ENCODE data around the gene ERCC4. TPM values are rescaled to one million over a fixed set of nuclear protein-coding genes. Genes with fewer than 3 reads are reported as not detected.

ERCC4 gene
- total RNA-seq, 1 donor from 2014 or later, result 11.9 TPM

DNA sequence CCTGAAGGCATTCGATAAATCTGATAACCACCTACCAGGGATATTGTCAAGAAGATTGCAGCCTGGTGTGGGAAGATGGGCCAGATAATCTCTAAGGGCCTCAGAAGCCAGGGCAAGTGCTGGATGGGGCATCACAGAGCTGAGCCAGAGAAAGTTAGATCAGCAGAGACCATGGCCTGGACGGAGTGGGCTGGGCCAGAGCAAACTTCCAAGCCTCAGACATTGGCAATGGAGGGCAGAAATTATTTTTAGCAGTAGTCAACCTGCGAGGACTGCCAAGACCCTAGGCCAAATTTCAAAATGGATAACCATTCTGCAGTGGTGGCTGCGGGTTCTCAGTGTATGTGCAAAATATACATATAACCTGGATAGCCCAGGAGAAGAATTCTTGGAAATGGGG is 18.5 kb downstream of the ERCC4 start:
- Mint-ChIP-seq H3K27ac (no peak overlapping the region), H3K36me3 (ENCODE audit: low read depth) (peaks cover 55% of the 10 kb centered on the region), H3K4me3 (ENCODE audit: low read depth) (no peak overlapping the region), H3K9me3 (peaks cover 4% of the 10 kb centered on the region), H3K27me3 (ENCODE audit: low read depth) (no peaks in the 10 kb centered on the region), H3K4me1 (ENCODE audit: low read depth) (peaks cover 14% of the 10 kb centered on the region)
- DNase-seq (ENCODE audit: low spot score), result no peak
- intact Hi-C loops (cut with micrococcal nuclease), result no loop called here

DNA sequence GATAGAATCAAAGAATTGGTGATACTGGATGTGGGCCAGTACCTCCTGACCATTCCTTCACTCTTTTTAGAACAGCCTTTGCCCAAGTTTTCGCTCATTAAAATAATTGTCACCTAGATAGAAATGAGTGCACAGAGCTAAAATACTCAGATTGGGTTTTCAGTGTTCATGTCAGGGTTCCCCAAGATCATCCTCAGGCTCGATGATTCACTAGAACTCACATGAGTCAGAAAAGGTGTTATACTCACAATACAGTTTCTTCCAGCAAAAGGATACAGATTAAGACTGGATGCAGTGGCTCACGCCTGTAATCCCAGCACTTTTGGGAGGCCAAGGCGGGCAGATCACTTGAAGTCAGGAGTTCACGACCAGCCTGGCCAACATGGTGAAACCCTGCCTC is 19.9 kb downstream of the ERCC4 start:
- Mint-ChIP-seq H3K4me1 (ENCODE audit: low read depth) (peaks cover 14% of the 10 kb centered on the region), H3K27me3 (ENCODE audit: low read depth) (no peaks in the 10 kb centered on the region), H3K27ac (no peak overlapping the region), H3K9me3 (peaks cover 4% of the 10 kb centered on the region), H3K36me3 (ENCODE audit: low read depth) (peaks cover 59% of the 10 kb centered on the region), H3K4me3 (ENCODE audit: low read depth) (no peak overlapping the region)
- intact Hi-C loops (cut with micrococcal nuclease), result no loop called here
- DNase-seq (ENCODE audit: low spot score), result no peak

DNA sequence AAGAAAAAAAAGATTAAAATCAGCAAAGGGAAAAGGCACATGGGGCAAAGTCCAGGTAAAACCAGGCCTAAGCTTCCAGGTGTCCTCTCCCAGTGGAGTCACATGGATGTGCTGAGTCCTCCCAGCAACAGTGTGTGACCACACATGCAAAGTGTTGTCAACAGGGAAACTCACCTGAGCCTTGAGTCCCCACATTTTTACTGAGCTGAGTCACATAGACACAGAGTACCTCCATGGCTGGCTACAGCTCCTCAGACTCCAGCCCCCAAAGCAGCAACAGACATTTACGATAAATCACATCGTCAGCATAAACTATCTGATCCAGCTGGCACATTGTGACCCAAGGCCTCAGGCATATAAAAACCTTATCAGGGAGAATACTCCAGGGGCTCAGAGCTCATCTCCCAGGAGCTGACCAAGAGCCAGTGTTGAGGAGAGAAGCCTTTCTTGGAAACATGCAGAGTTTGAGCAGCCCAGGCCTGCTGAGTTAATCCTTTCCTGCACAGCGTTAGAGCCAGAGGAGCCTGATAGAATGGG is 20.5 kb downstream of the ERCC4 start:
- intact Hi-C loops (cut with micrococcal nuclease), result no loop called here
- no peak overlapping the region for H3K27ac Mint-ChIP-seq
- H3K36me3 Mint-ChIP-seq (ENCODE audit: low read depth), result peaks cover 59% of the 10 kb centered on the region
- no peak overlapping the region for H3K4me3 Mint-ChIP-seq (ENCODE audit: low read depth)
- peaks cover 14% of the 10 kb centered on the region for H3K4me1 Mint-ChIP-seq (ENCODE audit: low read depth)
- no peaks in the 10 kb centered on the region for H3K27me3 Mint-ChIP-seq (ENCODE audit: low read depth)
- H3K9me3 Mint-ChIP-seq, result peaks cover 4% of the 10 kb centered on the region
- no peak for DNase-seq (ENCODE audit: low spot score)

DNA sequence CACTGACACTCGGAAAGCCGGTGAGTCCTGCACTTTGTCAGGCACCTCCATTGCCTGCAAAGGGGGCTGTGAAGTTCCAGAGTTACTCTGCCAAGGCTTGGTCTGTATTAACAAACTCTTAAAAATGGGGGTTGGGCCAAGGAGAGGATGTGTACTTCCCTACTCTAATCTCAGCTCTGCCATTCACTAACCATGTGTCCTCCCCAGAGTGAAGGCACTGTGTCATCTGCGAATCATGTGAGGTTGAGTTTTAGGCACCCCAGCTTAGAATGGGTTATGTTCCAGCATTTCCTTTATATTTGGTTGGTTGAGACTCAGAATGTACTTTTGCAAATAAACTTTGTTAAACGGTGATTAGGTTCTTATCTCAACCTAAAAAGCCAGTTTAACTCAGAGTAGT is 24.9 kb downstream of the ERCC4 start:
- H3K36me3 Mint-ChIP-seq (ENCODE audit: low read depth), result peaks cover 62% of the 10 kb centered on the region
- no peak for DNase-seq (ENCODE audit: low spot score)
- peaks cover 4% of the 10 kb centered on the region for H3K4me1 Mint-ChIP-seq (ENCODE audit: low read depth)
- H3K4me3 Mint-ChIP-seq (ENCODE audit: low read depth), result no peak overlapping the region
- intact Hi-C loops (cut with micrococcal nuclease), result no loop called here
- peaks cover 4% of the 10 kb centered on the region for H3K9me3 Mint-ChIP-seq
- H3K27me3 Mint-ChIP-seq (ENCODE audit: low read depth), result no peaks in the 10 kb centered on the region
- no peak overlapping the region for H3K27ac Mint-ChIP-seq

DNA sequence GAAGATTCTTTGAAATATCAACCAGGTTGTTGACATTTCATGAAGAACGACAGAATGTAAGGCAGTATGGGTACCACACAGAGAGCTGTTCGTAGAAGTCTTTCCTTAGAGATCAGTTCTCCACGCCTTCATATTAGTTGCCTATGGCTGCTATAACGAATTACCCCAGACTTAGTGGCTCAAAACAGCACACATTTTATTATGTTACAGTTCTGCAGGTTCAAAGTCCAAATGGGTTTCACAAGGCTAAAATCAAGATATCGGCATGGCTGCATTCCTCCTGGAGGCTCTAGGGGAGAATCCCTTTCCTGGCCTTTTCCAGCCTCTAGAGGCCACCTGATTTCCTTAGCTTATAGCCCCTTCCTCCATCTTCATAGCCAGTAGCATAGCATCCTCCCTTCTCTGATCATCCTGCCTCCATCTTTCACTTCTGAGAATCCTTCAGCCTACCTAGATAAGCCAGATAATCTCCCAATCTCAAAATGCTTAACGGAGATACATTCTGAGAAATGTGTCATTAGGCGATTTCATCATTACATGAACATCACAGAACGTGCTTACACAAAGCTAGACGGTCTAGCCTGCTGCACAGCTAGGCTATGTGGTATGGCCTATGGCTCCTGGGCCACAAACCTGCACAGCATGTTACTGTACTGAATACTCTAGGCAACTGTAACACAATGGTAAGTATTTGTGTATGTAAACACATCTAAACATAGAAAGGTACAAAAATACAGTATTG is 26.0 kb downstream of the ERCC4 start:
- Mint-ChIP-seq H3K36me3 (ENCODE audit: low read depth) (peaks cover 62% of the 10 kb centered on the region), H3K27me3 (ENCODE audit: low read depth) (no peaks in the 10 kb centered on the region), H3K27ac (no peak overlapping the region), H3K4me1 (ENCODE audit: low read depth) (peaks cover 4% of the 10 kb centered on the region), H3K4me3 (ENCODE audit: low read depth) (no peak overlapping the region), H3K9me3 (peaks cover 4% of the 10 kb centered on the region)
- intact Hi-C loops (cut with micrococcal nuclease), result no loop called here
- DNase-seq (ENCODE audit: low spot score), result no peak

DNA sequence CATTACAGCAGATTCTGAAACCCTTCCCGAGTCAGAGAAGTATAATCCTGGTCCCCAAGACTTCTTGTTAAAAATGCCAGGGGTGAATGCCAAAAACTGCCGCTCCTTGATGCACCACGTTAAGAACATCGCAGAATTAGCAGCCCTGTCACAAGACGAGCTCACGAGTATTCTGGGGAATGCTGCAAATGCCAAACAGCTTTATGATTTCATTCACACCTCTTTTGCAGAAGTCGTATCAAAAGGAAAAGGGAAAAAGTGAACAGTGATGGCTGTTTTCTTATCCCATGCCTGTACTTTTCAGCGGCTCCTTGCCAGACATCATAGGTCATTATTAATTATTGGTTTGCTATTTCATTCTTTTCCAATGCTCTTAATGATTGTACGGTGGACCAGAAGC is 28.1 kb downstream of the ERCC4 start:
- H3K4me3 Mint-ChIP-seq (ENCODE audit: low read depth), result no peak overlapping the region
- peaks cover 4% of the 10 kb centered on the region for H3K4me1 Mint-ChIP-seq (ENCODE audit: low read depth)
- H3K27ac Mint-ChIP-seq, result no peak overlapping the region
- H3K9me3 Mint-ChIP-seq, result no peaks in the 10 kb centered on the region
- peaks cover 51% of the 10 kb centered on the region for H3K36me3 Mint-ChIP-seq (ENCODE audit: low read depth)
- H3K27me3 Mint-ChIP-seq (ENCODE audit: low read depth), result no peaks in the 10 kb centered on the region
- no peak for DNase-seq (ENCODE audit: low spot score)
- intact Hi-C loops (cut with micrococcal nuclease), result no loop called here

DNA sequence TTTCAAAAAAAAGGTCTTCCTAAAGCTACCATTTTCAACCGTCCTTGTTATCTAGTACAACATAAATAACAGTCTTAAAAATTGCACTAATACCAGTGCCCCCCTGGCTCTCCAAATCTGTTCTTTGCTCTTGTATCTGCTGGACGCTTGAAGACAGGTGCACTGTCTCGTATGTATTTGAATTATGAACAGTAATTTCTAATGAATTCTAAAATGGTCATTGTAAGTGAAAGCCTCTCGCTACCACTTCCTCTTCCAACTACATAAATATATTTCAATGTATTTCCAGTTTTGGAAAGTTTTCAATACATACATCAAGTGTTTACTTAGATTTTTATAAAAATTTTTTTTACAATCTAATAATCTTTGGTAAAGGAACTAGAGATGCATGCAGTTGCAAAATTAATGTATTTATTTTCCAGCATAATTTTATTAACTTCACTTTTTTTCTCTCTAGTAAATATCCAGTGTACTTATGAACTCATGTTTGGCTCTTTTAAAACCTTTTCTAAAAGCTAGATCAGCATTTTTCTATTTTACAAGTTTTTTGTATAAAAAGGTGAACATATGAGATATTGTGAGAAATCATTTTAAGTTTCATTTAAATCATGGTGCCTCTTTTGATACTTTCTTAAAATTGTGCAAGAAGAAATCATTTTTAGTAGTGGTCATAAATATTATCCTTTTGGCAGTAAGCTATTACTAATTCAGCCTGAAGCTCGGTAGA is 31.0 kb downstream of the ERCC4 start:
- Mint-ChIP-seq H3K27me3 (ENCODE audit: low read depth) (no peaks in the 10 kb centered on the region), H3K9me3 (no peaks in the 10 kb centered on the region), H3K36me3 (ENCODE audit: low read depth) (peaks cover 28% of the 10 kb centered on the region), H3K27ac (no peak overlapping the region), H3K4me3 (ENCODE audit: low read depth) (no peak overlapping the region), H3K4me1 (ENCODE audit: low read depth) (peaks cover 6% of the 10 kb centered on the region)
- intact Hi-C loops (cut with micrococcal nuclease), result no loop called here
- no peak for DNase-seq (ENCODE audit: low spot score)

DNA sequence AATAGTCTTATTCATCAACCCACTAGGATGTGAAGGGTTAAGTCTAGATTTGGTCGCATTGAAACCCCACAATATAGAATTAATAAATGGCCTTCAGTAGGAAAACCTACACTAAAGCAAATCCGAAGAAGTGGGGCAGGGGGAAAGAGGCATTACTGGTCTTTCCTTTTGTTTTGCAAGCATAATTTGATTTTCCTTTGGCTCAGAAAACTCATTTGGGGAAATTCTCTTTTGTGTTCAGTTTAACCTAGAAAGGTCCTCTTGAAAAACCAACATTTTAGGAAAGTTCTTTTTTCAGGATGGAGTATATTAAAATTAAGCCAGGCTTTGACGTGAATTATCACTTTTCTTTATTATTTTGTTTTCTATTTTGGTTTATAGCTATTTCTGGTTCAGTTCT is 31.7 kb downstream of the ERCC4 start:
- Mint-ChIP-seq H3K36me3 (ENCODE audit: low read depth) (peaks cover 22% of the 10 kb centered on the region), H3K4me3 (ENCODE audit: low read depth) (no peak overlapping the region), H3K27ac (no peak overlapping the region), H3K9me3 (no peaks in the 10 kb centered on the region), H3K27me3 (ENCODE audit: low read depth) (no peaks in the 10 kb centered on the region), H3K4me1 (ENCODE audit: low read depth) (peaks cover 8% of the 10 kb centered on the region)
- intact Hi-C loops (cut with micrococcal nuclease), result no loop called here
- no peak for DNase-seq (ENCODE audit: low spot score)

DNA sequence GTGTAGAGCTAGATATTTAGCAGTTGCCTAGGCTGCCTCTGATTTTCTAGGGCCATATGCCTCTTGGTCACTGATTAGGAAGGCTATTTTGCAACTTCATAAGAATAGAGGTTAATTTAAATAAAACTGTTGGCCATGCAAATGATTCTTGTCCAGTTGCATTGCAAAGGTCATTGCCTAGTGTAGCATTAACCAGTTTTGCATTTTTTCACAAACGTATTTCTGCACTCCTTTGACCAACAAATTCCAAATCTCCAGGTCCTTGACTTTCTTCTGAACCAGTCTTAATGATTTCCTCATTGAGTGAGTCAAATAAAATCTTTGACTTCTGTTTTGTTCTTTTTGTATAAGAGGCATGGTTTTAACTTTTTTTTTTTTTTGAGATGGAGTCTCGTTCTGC is 33.5 kb downstream of the ERCC4 start:
- no peak overlapping the region for H3K27ac Mint-ChIP-seq
- peaks cover 8% of the 10 kb centered on the region for H3K36me3 Mint-ChIP-seq (ENCODE audit: low read depth)
- DNase-seq (ENCODE audit: low spot score), result no peak
- H3K4me1 Mint-ChIP-seq (ENCODE audit: low read depth), result peaks cover 22% of the 10 kb centered on the region
- H3K9me3 Mint-ChIP-seq, result no peaks in the 10 kb centered on the region
- intact Hi-C loops (cut with micrococcal nuclease), result no loop called here
- H3K4me3 Mint-ChIP-seq (ENCODE audit: low read depth), result no peak overlapping the region
- H3K27me3 Mint-ChIP-seq (ENCODE audit: low read depth), result no peaks in the 10 kb centered on the region

DNA sequence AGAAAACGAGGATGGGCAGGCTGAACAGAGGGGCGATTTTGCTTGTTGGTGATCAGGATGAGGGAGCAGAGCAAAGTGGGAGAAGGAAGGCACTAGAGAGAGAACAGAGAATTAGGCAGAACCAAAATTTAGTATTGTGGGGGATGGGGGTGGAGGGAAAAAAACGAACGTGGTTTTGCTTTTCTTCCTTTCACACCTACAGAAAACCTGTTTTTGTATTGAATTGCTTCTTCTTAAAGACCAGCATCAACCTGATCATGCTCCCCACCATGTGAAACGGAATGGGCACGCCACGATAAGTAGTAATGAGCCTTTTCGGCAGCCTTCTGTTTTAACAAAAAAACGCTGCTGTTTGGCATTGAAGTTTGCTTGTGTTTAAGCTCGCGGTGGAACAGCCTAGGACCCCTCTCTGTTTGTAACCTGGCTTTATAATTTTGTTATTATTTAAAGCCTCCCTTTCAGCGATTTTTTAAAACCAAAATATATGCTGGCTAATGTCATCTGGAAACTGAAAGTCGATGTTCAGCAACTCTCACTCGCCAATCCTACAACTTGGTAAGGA is 36.8 kb downstream of the ERCC4 start:
- Mint-ChIP-seq H3K4me3 (ENCODE audit: low read depth) (peak overlapping the region; percentile 23), H3K27ac (peak overlapping the region; percentile 47), H3K9me3 (no peaks in the 10 kb centered on the region), H3K27me3 (ENCODE audit: low read depth) (peaks cover 6% of the 10 kb centered on the region), H3K4me1 (ENCODE audit: low read depth) (peaks cover 22% of the 10 kb centered on the region), H3K36me3 (ENCODE audit: low read depth) (no peaks in the 10 kb centered on the region)
- no peak for DNase-seq (ENCODE audit: low spot score)
- intact Hi-C loops (cut with micrococcal nuclease), result no loop called here

DNA sequence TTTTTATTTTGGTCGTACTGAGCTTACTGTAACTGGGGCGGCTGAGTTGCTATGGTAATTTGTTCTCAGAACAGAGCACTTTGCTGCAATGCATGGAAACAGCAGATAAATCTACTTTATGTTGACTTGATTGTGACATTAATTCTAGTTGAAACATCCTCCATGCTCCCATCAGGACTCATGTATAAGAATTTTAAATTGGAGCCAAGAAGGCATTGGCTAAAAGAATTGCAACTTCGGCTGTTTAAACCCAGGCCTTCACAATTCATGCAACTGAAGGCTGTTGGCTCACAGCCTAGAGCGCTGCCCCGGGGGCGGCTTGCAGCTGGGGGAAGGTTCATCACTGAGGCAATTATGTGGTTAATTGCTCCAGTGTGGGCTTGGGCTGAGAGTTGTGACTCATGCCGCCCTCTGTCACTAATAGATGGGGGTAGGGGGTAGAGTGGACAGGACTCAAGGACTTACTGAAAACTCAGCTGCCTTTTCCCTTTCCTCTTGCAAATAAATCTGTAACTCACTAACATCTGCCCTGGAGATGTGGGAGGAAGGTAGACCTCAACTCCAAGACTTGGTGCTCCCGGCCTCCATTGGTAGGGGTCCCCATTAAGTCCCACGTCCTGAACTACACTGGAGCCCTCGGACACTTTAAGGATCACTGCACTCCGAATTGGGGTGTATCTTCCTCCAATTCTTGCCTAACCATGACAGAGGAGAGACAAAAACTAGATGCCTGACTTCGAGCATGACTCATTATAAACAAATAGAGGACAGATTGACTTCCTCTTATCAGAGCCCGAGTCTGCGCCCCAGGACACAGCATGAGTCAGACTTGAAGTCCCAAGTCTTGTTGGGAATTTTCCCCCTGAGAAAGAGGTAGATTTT is 37.5 kb downstream of the ERCC4 start:
- intact Hi-C loops (cut with micrococcal nuclease), result no loop called here
- no peak for DNase-seq (ENCODE audit: low spot score)
- peaks cover 22% of the 10 kb centered on the region for H3K4me1 Mint-ChIP-seq (ENCODE audit: low read depth)
- no peaks in the 10 kb centered on the region for H3K36me3 Mint-ChIP-seq (ENCODE audit: low read depth)
- peaks cover 6% of the 10 kb centered on the region for H3K27me3 Mint-ChIP-seq (ENCODE audit: low read depth)
- peak overlapping the region; percentile 53 for H3K27ac Mint-ChIP-seq
- H3K9me3 Mint-ChIP-seq, result no peaks in the 10 kb centered on the region
- no peak overlapping the region for H3K4me3 Mint-ChIP-seq (ENCODE audit: low read depth)

DNA sequence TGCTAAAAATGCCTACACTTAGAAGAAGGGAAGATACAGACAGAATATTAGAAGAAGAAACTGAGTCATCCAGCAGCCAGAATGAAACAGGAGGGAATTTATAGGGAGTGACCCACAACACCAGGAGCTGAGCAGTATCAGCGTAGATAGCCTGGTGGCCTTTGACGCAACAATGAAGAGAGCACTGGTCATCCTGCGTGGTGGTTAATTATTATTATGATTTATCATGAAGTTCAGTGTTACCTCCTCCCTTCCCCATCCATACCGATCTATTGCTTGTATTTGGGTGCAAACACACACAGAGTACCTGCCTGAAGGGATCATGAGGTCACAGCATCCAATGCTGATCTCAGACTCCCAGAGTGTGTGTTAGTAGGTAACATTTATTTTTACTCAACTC is 38.5 kb downstream of the ERCC4 start:
- no peak for DNase-seq (ENCODE audit: low spot score)
- peaks cover 22% of the 10 kb centered on the region for H3K4me1 Mint-ChIP-seq (ENCODE audit: low read depth)
- no peaks in the 10 kb centered on the region for H3K9me3 Mint-ChIP-seq
- intact Hi-C loops (cut with micrococcal nuclease), result no loop called here
- H3K4me3 Mint-ChIP-seq (ENCODE audit: low read depth), result no peak overlapping the region
- no peaks in the 10 kb centered on the region for H3K36me3 Mint-ChIP-seq (ENCODE audit: low read depth)
- no peak overlapping the region for H3K27ac Mint-ChIP-seq
- peaks cover 8% of the 10 kb centered on the region for H3K27me3 Mint-ChIP-seq (ENCODE audit: low read depth)
